AG08396 (cell line): ENCODE data around the gene RHBDD1.
"Not testable (repeated sequence)": the region's sequence is repeated elsewhere in the genome, so short reads cannot be mapped to it uniquely, and the experiment has no call there.

ENCODE experiments used
- DNase-seq: peaks from one replicate; pipeline ENCODE4 v3.0.0; 2012; ENCODE audit warnings: low spot score, mixed read lengths

Gene RHBDD1

GRCh38 chr2:226799976-226800940, 35.6 kb upstream of the RHBDD1 start:
- peak; percentile 17 for DNase-seq

GRCh38 chr2:226800941-226801784, 34.7 kb upstream of the RHBDD1 start:
- DNase-seq = peak; percentile 91

GRCh38 chr2:226802573-226802972, 33.3 kb upstream of the RHBDD1 start:
- DNase-seq = peak; percentile 61

GRCh38 chr2:226803410-226803809, 32.4 kb upstream of the RHBDD1 start:
- DNase-seq = no peak

- DNase-seq = no peak
These were observed 22.6 kb upstream of the RHBDD1 start for GRCh38 chr2:226813148-226813701.

GRCh38 chr2:226818930-226819329, 16.9 kb upstream of the RHBDD1 start:
- DNase-seq = no peak

- no peak for DNase-seq
These were observed 10.8 kb upstream of the RHBDD1 start for GRCh38 chr2:226825056-226825455.

- no peak for DNase-seq
These were observed 7.7 kb upstream of the RHBDD1 start for GRCh38 chr2:226828191-226828590.

GRCh38 chr2:226829721-226830631, 5.9 kb upstream of the RHBDD1 start:
- no peak for DNase-seq

- no peak for DNase-seq
These were observed 4.6 kb upstream of the RHBDD1 start for GRCh38 chr2:226831266-226831665.

GRCh38 chr2:226832061-226832460, 3.8 kb upstream of the RHBDD1 start:
- DNase-seq = no peak

- DNase-seq = not testable (repeated sequence)
These were observed 974 bp upstream of the RHBDD1 start for GRCh38 chr2:226834880-226835279.

- DNase-seq = peak; percentile 8
These were observed 446 bp upstream of the RHBDD1 start for GRCh38 chr2:226835420-226835795.

GRCh38 chr2:226836548-226836885, 663 bp downstream of the RHBDD1 start:
- DNase-seq = peak; percentile 16

- DNase-seq = no peak
These were observed 1.5 kb downstream of the RHBDD1 start for GRCh38 chr2:226837334-226837733.

GRCh38 chr2:226837787-226838603, 2.1 kb downstream of the RHBDD1 start:
- no peak for DNase-seq

GRCh38 chr2:226838722-226839121, 2.9 kb downstream of the RHBDD1 start:
- no peak for DNase-seq

GRCh38 chr2:226839161-226839560, 3.3 kb downstream of the RHBDD1 start:
- DNase-seq = no peak

- DNase-seq = no peak
These were observed 4.1 kb downstream of the RHBDD1 start for GRCh38 chr2:226839951-226840350.

- DNase-seq = not testable (repeated sequence)
These were observed 7.1 kb downstream of the RHBDD1 start for GRCh38 chr2:226843001-226843400.
